LNCaP clone FGC (cell line): ENCODE measurements around the gene PSMA3.

Experiments
- DNase-seq: peaks from one replicate; pipeline ENCODE4 v3.0.0-alpha.2; 2011; ENCODE audit warnings: low read depth
- H3K4me3 ChIP-seq: 2 replicates; pipeline ENCODE4 v1.5.1; 2011; ENCODE audit warnings: mild to moderate bottlenecking, low read depth, low read length, control low read depth
- TF ChIP-seq, protein P1 (sequence below): IDR thresholded peaks from 2 replicates; pipeline ENCODE4 v1.5.1; 2012; ENCODE audit warnings: mild to moderate bottlenecking; ENCODE audit not compliant: control insufficient read depth, insufficient read depth; ENCODE audit errors: extremely low read depth

Gene PSMA3

DNA sequence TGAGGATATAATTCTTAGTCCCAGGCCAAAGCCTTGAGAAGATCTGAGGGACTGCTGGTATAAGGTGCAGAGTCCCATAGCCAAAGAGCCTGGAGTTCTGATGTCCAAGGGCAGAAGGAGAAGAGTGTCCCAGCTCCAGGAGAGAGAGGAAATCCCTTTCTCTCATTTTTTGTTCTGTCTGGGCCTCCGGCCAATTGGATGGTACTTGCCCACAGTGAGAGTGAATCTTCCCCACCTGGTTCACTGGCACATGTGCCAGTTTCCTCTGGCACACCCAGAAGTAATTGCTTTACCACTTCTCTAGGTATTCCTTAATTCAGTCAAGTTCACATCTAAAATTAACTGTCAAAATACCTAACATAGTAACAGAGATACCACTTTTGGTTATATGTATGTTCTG lies 69.1 kb downstream of the PSMA3 start:
- TF ChIP-seq, protein P1, sequence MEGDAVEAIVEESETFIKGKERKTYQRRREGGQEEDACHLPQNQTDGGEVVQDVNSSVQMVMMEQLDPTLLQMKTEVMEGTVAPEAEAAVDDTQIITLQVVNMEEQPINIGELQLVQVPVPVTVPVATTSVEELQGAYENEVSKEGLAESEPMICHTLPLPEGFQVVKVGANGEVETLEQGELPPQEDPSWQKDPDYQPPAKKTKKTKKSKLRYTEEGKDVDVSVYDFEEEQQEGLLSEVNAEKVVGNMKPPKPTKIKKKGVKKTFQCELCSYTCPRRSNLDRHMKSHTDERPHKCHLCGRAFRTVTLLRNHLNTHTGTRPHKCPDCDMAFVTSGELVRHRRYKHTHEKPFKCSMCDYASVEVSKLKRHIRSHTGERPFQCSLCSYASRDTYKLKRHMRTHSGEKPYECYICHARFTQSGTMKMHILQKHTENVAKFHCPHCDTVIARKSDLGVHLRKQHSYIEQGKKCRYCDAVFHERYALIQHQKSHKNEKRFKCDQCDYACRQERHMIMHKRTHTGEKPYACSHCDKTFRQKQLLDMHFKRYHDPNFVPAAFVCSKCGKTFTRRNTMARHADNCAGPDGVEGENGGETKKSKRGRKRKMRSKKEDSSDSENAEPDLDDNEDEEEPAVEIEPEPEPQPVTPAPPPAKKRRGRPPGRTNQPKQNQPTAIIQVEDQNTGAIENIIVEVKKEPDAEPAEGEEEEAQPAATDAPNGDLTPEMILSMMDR: no peak

DNA sequence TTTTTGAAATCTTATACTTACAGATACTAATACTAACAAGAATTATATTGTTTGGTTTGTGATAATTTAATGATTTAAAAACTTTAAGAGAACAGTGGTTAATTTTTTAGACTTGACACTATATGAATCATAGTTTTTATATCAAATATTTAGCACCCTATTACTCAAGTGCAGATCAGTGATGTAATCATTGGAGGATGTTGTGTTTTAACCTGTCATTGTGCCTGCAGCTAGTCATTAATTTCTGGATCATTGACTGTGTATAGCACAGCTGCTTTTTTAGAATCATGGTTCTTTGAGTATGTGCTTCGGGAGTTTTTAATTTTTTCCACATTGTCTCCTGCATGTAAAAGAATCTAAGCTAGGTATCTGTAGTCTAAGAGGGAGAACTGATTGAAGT lies 71.0 kb downstream of the PSMA3 start:
- no peak for DNase-seq
- no peak overlapping the region for H3K4me3 ChIP-seq
- TF ChIP-seq, protein P1: no peak

More for the DNA sequence above, 69.1 kb downstream of the PSMA3 start:
- no peak for DNase-seq
- no peak overlapping the region for H3K4me3 ChIP-seq
